Stimulated activated CD4-positive, alpha-beta T cell treated with anti-CD3 and anti-CD28 coated beads, Interleukin-1b, Interleukin-23, amount 100 ng/mL, for 48 hours (primary cell): ENCODE measurements around the gene TSTD2.

Experiments used
- DNase-seq: peaks from one replicate; pipeline ENCODE4 v3.0.0-alpha.2; 2020

The TSTD2 gene

DNA sequence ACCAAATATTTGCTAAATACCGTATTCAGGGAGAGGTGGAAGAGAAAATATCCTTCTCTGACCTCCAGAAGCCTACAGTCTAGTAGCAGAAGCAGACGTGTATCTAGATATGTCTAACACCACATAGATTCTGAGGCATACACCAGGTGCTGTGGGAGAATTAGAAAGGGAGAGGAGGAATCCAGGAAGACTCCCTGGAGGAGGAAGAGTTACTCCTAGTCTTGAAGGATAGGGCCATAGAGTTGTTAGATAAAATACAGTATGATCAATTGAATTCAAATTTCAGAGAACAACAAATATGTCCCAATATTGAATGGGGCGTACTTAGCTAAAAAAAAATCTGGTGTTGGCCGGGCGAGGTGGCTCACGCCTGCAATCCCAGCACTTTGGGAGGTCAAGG lies 73.0 kb downstream of the TSTD2 start:
- DNase-seq, result no peak

- DNase-seq, result peak; percentile 42
These were observed 74.1 kb downstream of the TSTD2 start for GRCh38 chr9:97559111-97559514.

DNA sequence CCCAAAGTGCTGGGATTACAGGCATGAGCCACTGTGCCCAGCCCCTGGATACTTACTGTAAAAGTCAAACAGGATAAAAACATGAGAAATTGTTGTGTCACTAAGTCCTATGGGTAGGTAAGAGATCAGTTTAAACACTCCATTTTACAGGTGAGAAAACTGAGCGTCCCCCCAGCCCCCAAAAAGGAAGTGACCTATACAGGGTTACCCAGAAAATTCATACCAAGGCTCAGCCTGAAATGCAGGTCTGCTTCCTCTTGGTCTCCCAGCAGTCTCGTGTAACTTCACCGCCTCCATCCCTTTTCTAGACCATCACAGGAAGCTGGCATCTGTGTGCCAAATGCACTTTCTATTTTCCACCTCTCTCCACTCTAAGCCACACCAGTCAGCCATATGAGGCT lies 74.5 kb downstream of the TSTD2 start:
- DNase-seq, result no peak

- no peak for DNase-seq
These were observed 75.5 kb downstream of the TSTD2 start for GRCh38 chr9:97557606-97558095.

- no peak for DNase-seq
These were observed 76.2 kb downstream of the TSTD2 start for GRCh38 chr9:97556721-97557605.

DNA sequence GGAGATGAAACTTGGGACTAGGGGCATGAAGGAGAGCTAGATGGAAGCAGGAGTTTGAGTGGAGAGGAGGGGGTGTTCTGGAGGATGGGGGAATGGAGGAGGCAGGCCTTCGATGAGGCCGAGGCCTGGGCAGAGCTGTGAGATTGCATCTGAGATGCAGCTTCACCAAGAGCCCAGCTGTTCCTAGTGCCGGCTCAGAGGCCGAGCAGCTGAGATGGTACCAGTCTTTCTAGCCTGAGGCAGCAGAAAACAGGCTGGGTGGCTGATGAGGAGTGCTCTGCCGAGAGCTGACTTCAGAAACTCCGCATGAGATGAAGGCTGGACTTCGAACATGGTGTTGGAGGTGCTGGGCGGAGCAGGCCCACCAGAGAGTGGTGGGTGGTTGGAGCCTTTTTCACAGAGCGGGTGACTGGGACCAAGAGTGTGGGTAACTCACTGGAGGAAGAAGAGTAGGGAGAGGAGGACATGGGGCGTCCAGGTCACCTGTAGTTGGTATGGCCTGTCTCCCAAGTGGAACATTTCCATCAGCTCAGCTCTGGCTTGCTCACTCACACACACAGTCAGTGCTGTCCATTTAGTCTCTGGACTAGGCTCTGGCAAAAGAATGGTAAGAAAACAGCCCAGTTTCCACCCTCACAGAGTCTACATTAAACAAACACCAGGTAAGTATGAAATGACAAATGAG lies 77.0 kb downstream of the TSTD2 start:
- DNase-seq, result no peak

GRCh38 chr9:97555164-97555563 lies 78.0 kb downstream of the TSTD2 start:
- DNase-seq, result no peak

DNA sequence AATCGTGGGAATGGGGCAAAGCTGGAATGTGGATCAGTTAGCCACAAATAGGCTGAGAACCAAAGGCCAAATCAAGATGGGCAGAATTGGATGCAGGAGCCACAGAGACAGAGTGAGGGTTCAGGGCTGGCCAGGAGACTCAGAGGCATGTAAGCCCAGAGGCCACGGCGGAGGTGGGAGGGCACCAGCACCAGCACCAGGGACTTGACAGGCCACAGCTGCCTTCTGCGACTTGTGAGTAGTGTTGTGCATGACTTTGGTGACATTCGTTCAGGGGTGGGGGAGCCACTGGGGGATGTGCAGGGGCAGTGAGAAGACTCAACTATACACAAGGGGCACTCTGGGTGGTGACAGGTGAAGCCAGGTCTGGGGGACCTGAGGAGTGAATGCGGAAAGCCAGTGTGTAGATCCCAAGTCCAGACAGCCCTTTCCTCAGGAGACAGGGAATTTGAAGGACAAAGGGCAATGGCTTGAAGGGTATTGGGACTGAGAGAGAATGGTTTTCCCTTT lies 78.5 kb downstream of the TSTD2 start:
- no peak for DNase-seq

GRCh38 chr9:97553841-97554240 lies 79.3 kb downstream of the TSTD2 start:
- no peak for DNase-seq

DNA sequence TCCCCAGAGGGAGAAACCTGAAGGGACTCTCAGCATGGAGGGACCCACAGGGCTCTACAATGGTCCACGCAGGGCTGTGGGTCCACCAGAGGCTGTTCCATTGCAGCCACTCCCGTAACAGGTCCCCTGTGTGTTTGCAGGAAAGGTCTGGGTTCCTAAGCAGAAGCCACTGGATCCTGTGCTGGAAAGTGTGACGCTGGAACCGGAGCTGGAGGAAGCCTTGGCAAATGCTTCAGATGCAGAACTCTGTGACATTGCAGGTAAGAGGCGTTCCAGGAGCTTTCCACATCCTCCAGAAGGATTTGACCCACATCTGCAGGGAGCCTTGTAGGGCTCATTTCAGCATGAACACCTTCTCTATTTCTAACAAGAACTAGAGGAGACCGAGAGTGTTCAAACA lies 80.0 kb downstream of the TSTD2 start:
- DNase-seq, result no peak

DNA sequence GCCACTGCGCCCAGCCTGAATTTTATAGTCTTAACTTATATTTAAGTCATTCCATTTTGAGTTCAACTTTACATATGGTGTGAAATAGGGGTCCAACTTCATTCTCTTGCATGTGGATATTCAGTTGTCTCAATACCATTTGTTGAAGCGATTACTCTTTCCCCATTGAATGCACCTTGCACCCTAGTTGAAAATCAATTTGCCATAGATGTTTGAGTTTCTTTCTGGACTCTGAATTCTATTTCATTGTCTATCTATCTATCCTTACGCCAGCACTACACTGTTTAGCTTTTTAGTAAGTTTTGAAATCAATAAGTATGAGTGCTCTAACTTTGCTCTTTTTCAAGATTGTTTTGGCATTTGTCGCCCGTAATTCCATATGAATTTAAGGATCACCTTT lies 81.9 kb downstream of the TSTD2 start:
- no peak for DNase-seq

DNA sequence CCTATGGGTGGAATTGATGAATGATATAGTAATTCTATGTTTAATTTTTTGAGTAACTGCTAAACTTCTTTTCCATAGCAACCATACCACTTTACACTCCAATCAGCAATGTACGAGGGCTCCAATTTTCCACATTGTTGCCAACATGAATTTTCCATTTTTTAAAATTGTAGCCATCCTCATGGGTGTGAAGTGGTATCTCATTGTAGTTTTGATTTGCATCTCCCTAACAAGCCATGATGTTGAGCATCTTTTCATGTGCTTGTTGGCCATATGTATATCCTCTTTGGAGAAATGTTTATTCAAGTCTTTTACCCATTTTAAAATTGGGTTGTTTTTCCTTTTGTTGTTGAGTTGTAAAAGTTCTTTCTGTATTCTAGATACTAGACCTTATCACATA lies 82.8 kb downstream of the TSTD2 start:
- DNase-seq, result no peak
